Loucy (cell line): ENCODE measurements around the gene PAF1.

Experiments used
- EZH2phosphoT487 ChIP-seq: fragments of 200-600 bp; IDR thresholded peaks from 2 replicates; pipeline ENCODE4 v1.6.1; 2018; ENCODE audit warnings: antibody characterized with exemption, mild to moderate bottlenecking, moderate library complexity, borderline replicate concordance
- TF ChIP-seq, protein P1 (sequence below): fragments of 200-600 bp; sonication (generic); conservative IDR thresholded peaks from 2 replicates; pipeline ENCODE4 v1.5.1; 2014; ENCODE audit warnings: mild to moderate bottlenecking, antibody characterized with exemption, low read length

GRCh38 chr19:39342647-39343305, 48.1 kb downstream of the PAF1 start:
- TF ChIP-seq, protein P1, sequence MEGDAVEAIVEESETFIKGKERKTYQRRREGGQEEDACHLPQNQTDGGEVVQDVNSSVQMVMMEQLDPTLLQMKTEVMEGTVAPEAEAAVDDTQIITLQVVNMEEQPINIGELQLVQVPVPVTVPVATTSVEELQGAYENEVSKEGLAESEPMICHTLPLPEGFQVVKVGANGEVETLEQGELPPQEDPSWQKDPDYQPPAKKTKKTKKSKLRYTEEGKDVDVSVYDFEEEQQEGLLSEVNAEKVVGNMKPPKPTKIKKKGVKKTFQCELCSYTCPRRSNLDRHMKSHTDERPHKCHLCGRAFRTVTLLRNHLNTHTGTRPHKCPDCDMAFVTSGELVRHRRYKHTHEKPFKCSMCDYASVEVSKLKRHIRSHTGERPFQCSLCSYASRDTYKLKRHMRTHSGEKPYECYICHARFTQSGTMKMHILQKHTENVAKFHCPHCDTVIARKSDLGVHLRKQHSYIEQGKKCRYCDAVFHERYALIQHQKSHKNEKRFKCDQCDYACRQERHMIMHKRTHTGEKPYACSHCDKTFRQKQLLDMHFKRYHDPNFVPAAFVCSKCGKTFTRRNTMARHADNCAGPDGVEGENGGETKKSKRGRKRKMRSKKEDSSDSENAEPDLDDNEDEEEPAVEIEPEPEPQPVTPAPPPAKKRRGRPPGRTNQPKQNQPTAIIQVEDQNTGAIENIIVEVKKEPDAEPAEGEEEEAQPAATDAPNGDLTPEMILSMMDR, result no peak
- no peak for TF ChIP-seq EZH2phosphoT487
